Right cardiac atrium (tissue), 5 donors: ENCODE measurements around the gene EPHA3. TPM values are rescaled to one million over a fixed set of nuclear protein-coding genes. Genes with fewer than 3 reads are reported as not detected.
A peak's percentile ranks its signal among the peaks of the same experiment; 100 is the strongest.

Source experiments
- ATAC-seq, 2 donors: fragments of 200-7000 bp; cut with Tn5 transposase; one replicate each; pipeline versions ENCODE4 v1.8.0 to v1.9.1; 2020; ENCODE audit warnings: moderate library complexity in 2 of 2, mild to moderate bottlenecking in 1 of 2
- DNase-seq, 3 donors: peaks; one replicate each; pipeline ENCODE4 v3.0.0-alpha.2; 2020
- H3K27ac ChIP-seq: one replicate; pipeline ENCODE4 v1.5.1; 2013; ENCODE audit warnings: mild to moderate bottlenecking, low read length, control low read depth, moderate library complexity
- H3K27me3 ChIP-seq: one replicate; pipeline ENCODE4 v1.6.1; 2013; ENCODE audit not compliant: control insufficient read depth, insufficient read depth
- H3K4me1 ChIP-seq: one replicate; pipeline ENCODE4 v1.6.1; 2013; ENCODE audit warnings: low read length; ENCODE audit not compliant: control insufficient read depth, insufficient read depth
- H3K4me3 ChIP-seq: one replicate; pipeline ENCODE4 v1.5.1; 2013; ENCODE audit warnings: low read length, control low read depth
- H3K9me3 ChIP-seq: one replicate; pipeline ENCODE4 v1.6.1; 2013; ENCODE audit warnings: low read length; ENCODE audit not compliant: control insufficient read depth
- WGBS: extraction: QIAGEN DNeasy Blood & Tissue Kit; methylation state at CpG from one replicate; pipeline ENCODE4 v1.1.7; 2013; 5-methylcytosine and 5-hydroxymethylcytosine counted together
- intact Hi-C, 4 donors: fragments of 100-400 bp; cut with DNase I; formaldehyde crosslinking; loops; one replicate each; pipeline versions ENCODE4 v1.11.0 to v1.14.0; 2022 to 2023
- polyA plus RNA-seq: library from polyadenylated mRNA; stranded (reverse); fragments of 200-250 nt; gene quantifications from one replicate; pipeline ENCODE4 v1.2.3, GENCODE V29; 2013
- total RNA-seq, 4 donors: library from RNA; stranded (reverse); fragmentation: NEBNext Ultra II Directional; extraction: Animal tissue kit (Norgen Biotek cat#: 25700); gene quantifications; one replicate each; pipeline ENCODE4 v1.2.1, GENCODE V29; 2021
- donor health status: healthy with polysubstance abuse.
- donor health status: DM: no; HTN: yes; CAD: no.
- donor health status: DM: no; HTN: no; CAD: no.
- donor health status: DM: no; HTN: yes; CAD: no; lungs with severe emphysema.
- donor health status: DM: yes; HTN: yes; CAD: no.

EPHA3 gene
- total and polyA plus RNA-seq, 5 donors, result 2.7 to 12.9 (median 6.8) TPM

GRCh38 chr3:89405176-89405575, 297.8 kb downstream of the EPHA3 start:
- Histone ChIP-seq H3K4me1 (no peaks in the 10 kb centered on the region), H3K27ac (no peak overlapping the region), H3K9me3 (no peaks in the 10 kb centered on the region), H3K27me3 (no peaks in the 10 kb centered on the region), H3K4me3 (no peak overlapping the region)
- 48% methylated on average over 1 of the region's 1 CpG for WGBS
- DNase-seq (no peak), ATAC-seq (no peak)
- intact Hi-C loops, result no loop called here

GRCh38 chr3:89405593-89405992, 298.2 kb downstream of the EPHA3 start:
- no peak overlapping the region for H3K4me3 ChIP-seq
- H3K4me1 ChIP-seq, result no peaks in the 10 kb centered on the region
- WGBS, result 84% methylated on average over 2 of the region's 2 CpGs
- H3K27me3 ChIP-seq, result no peaks in the 10 kb centered on the region
- DNase-seq (no peak), ATAC-seq (no peak)
- no peaks in the 10 kb centered on the region for H3K9me3 ChIP-seq
- no peak overlapping the region for H3K27ac ChIP-seq
- intact Hi-C loops, result no loop called here

GRCh38 chr3:89411201-89411600, 303.8 kb downstream of the EPHA3 start:
- H3K4me1 ChIP-seq, result no peaks in the 10 kb centered on the region
- DNase-seq, result no peak
- no peak for ATAC-seq
- intact Hi-C loops, result no loop called here
- H3K27me3 ChIP-seq, result no peaks in the 10 kb centered on the region
- no peak overlapping the region for H3K27ac ChIP-seq
- H3K4me3 ChIP-seq, result no peak overlapping the region
- 73% methylated on average over 3 of the region's 3 CpGs for WGBS
- no peaks in the 10 kb centered on the region for H3K9me3 ChIP-seq

- Histone ChIP-seq H3K27me3 (no peaks in the 10 kb centered on the region), H3K4me1 (no peaks in the 10 kb centered on the region), H3K9me3 (no peaks in the 10 kb centered on the region), H3K27ac (no peak overlapping the region), H3K4me3 (no peak overlapping the region)
- 82% methylated on average over 4 of the region's 4 CpGs for WGBS
- ATAC-seq (no peak), DNase-seq (no peak)
- intact Hi-C loops, result no loop called here
Measured at GRCh38 chr3:89414270-89414669, 306.8 kb downstream of the EPHA3 start.

- WGBS, result 41% methylated on average over 3 of the region's 3 CpGs
- ATAC-seq, result peak in 1 of 2 donors; percentile 63
- no peaks in the 10 kb centered on the region for H3K9me3 ChIP-seq
- no peak overlapping the region for H3K27ac ChIP-seq
- no peak overlapping the region for H3K4me3 ChIP-seq
- no peak for DNase-seq
- intact Hi-C loops, result no loop called here
- H3K27me3 ChIP-seq, result no peaks in the 10 kb centered on the region
- no peaks in the 10 kb centered on the region for H3K4me1 ChIP-seq
Measured at GRCh38 chr3:89419647-89420241, 312.3 kb downstream of the EPHA3 start.

GRCh38 chr3:89426060-89426459, 318.6 kb downstream of the EPHA3 start:
- intact Hi-C loops, result no loop called here
- WGBS, result 94% methylated on average over 5 of the region's 5 CpGs
- Histone ChIP-seq H3K27ac (no peak overlapping the region), H3K27me3 (no peaks in the 10 kb centered on the region), H3K9me3 (no peaks in the 10 kb centered on the region), H3K4me3 (no peak overlapping the region), H3K4me1 (no peaks in the 10 kb centered on the region)
- ATAC-seq, result no peak
- no peak for DNase-seq

GRCh38 chr3:89434621-89435380, 327.4 kb downstream of the EPHA3 start:
- intact Hi-C loops, result no loop called here
- ATAC-seq, result no peak
- no peaks in the 10 kb centered on the region for H3K9me3 ChIP-seq
- DNase-seq, result no peak
- H3K4me3 ChIP-seq, result no peak overlapping the region
- WGBS, result 75% methylated on average over 7 of the region's 7 CpGs
- no peak overlapping the region for H3K27ac ChIP-seq
- no peaks in the 10 kb centered on the region for H3K27me3 ChIP-seq
- H3K4me1 ChIP-seq, result no peaks in the 10 kb centered on the region

GRCh38 chr3:89436846-89437245, 329.4 kb downstream of the EPHA3 start:
- no peak for DNase-seq
- intact Hi-C loops, result no loop called here
- Histone ChIP-seq H3K27ac (no peak overlapping the region), H3K4me1 (no peaks in the 10 kb centered on the region), H3K9me3 (no peaks in the 10 kb centered on the region), H3K4me3 (no peak overlapping the region), H3K27me3 (no peaks in the 10 kb centered on the region)
- no peak for ATAC-seq
- 79% methylated on average over 3 of the region's 3 CpGs for WGBS

- WGBS, result 89% methylated on average over 4 of the region's 4 CpGs
- no peaks in the 10 kb centered on the region for H3K27me3 ChIP-seq
- H3K4me3 ChIP-seq, result no peak overlapping the region
- DNase-seq (no peak), ATAC-seq (no peak)
- intact Hi-C loops, result no loop called here
- no peak overlapping the region for H3K27ac ChIP-seq
- no peaks in the 10 kb centered on the region for H3K4me1 ChIP-seq
- H3K9me3 ChIP-seq, result no peaks in the 10 kb centered on the region
Measured at GRCh38 chr3:89440386-89440785, 333.0 kb downstream of the EPHA3 start.

- no peak for DNase-seq
- Histone ChIP-seq H3K27me3 (no peaks in the 10 kb centered on the region), H3K27ac (no peak overlapping the region), H3K4me3 (no peak overlapping the region), H3K9me3 (no peaks in the 10 kb centered on the region), H3K4me1 (no peaks in the 10 kb centered on the region)
- ATAC-seq, result no peak
- intact Hi-C loops, result no loop called here
Measured at GRCh38 chr3:89441141-89441540, 333.7 kb downstream of the EPHA3 start.

- Histone ChIP-seq H3K27ac (no peak overlapping the region), H3K27me3 (no peaks in the 10 kb centered on the region), H3K4me3 (no peak overlapping the region), H3K4me1 (no peaks in the 10 kb centered on the region), H3K9me3 (no peaks in the 10 kb centered on the region)
- WGBS, result 95% methylated on average over 1 of the region's 1 CpG
- ATAC-seq (no peak), DNase-seq (no peak)
- intact Hi-C loops, result no loop called here
Measured at GRCh38 chr3:89446593-89446992, 339.2 kb downstream of the EPHA3 start.
